ENCODE data around the gene GARIN5A.
"Not testable (repeated sequence)": the region's sequence is repeated elsewhere in the genome, so short reads cannot be mapped to it uniquely, and the experiment has no call there.

GARIN5A gene

DNA sequence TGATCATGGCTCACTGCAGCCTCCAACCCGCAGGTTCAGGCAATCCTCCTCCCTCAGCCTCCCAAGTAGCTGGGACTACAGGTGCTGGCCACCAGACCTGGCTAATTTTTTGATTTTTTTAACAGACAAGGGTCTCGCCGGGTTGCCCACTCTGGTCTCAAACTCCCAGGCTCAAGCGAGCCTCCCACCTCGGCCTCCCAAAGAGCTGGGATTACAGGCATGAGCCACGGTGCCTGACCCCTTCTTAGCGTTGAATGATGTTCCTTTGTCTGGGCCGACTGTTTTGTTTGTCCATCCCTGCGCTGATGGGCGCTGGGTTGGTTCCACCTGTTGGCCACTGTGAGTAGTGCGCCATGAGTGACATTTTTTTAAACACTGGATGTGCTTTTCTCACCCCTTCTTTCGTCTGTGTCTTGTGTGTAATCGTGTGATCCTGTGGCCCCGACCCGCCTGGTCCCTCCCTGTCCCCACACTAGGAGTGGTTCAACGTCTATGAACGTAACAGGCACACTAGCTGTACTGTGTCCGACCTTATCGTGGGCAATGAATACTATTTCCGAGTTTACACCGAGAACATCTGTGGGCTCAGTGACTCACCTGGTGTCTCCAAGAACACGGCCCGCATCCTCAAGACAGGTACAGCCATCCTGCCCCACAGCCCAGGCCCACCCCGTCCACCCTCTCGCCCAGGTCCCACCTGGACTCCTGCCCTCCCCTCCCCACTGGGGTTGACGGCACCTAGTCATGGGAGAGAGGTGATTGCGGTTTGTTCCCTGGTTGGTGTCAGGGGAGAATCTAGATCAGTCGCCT lies 15.4 kb downstream of the GARIN5A start:
- DNase-seq, result peak; percentile 49

DNA sequence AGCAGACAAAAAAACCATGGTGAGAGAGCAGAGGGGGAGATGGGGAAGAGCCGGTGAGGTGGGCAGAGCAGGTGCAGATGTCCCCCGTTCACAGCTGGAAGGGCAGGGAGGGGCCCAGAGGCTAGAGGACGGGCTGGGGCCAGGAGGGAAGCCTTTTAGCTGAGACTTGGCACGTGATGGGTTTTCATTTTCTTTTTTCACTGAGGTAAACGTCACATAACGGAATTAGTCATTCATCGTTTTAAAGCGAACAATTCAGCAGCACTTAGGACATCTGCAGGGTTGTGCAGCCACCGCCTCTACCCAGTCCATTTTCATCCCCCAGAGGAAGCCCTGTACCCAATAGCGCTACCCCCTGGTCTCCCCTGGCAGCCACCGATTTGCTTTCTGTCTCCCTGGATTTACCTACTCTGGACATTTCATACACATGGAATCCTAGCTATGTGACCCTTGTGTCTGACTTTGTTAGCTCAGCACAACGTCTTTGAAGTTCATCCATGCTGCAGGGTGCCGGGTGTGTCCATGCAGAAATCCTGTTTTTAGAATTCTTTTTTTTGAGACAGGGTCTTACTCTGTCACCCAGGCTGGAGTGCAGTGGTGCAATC lies 16.4 kb downstream of the GARIN5A start:
- DNase-seq, result no peak

DNA sequence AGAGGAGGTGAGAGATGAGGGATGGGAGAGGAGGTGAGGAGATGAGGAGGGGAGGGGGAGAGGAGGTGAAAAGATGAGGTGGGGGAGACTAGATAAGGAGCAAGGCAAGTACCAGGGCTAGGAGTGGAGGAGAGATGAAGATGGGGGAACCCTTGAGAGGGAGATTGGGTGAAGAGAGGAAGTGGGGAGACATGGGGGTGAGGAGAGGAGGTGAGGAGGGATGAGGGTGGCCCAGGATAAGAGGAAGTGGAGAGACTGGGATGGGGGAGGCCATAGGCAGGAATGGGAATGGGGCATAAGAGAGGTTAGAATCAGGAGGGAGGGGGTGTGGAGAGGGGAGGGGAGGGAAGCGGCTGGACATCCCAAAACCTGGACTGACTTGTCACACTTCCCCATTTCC lies 17.0 kb downstream of the GARIN5A start:
- no peak for DNase-seq

DNA sequence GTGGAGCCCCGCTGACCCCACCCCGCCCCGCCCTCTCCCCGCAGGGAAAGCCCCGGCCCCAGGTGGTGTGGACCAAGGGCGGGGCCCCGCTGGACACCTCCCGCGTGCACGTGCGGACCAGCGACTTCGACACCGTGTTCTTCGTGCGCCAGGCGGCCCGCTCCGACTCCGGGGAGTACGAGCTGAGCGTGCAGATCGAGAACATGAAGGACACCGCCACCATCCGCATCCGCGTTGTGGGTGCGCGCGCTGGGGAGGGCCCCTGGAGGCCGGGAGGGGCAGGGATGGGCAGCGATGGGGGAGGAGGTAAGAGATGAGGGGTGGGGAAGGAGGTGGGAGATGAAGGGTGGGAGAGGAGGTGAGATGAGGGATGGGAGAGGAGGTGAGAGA lies 17.6 kb downstream of the GARIN5A start:
- no peak for DNase-seq

DNA sequence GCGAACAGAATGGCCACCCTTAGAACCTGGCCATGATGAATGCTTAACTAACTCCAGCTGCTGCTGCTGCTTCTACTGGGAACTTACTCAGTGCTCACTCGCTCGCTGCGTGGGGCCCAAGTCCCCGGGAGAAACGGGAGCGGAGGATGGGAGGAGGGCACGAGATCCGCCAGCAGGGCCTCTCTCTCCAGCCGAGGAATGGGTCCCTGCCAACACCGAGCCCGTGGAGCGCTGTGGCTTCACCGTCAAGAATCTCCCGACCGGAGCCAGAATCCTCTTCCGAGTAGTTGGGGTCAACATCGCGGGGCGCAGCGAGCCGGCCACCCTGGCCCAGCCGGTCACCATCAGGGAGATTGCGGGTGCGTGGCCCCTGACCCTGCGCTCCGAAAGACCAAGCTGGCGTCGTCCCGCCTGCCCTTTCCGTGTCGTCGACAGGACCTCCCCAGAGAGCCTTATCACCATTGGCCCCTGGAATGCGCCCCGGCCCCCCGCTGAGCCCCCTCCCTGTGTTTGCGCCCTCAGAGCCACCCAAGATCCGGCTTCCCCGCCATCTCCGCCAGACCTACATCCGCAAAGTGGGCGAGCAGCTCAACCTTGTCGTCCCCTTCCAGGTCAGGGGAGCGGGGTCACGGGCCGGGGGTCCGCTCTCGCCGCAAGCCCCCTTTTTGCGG lies 18.1 kb downstream of the GARIN5A start:
- no peak for DNase-seq

DNA sequence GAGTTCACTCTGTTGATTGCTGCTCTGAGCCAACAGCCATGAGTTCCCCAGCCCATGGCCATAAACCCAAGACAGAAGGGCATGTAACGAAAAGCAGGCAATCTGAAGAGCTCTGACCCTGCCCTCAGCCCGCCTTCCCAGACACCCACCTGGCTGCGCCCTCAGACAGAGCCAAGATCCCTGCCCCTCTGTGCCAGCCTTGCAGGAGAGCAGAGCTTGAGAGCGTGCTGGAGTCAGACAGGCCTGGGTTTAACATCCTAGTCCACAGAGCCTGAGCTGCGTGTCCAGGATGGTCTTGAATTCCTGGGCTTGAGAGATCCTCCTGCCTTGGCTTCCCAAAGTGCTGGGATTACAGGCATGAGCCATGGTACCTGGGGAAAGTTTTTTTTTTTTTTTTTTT lies 19.3 kb downstream of the GARIN5A start:
- no peak for DNase-seq

DNA sequence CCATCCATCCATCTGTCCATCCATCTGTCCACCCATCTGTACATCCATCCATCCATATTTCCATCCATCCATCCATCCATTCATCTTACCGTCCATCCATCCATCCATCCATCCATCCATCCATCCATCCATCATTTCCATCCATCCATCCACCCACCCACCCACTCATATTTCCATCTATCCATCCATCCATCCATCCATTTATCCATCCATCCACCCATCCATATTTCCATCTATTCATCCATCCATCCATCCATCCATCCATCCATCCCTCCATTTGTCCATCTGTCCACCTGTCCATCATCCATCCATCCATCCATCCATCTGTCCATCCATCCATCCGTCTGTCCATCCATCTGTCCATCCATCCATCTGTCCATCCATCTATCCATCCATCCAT lies 20.7 kb downstream of the GARIN5A start:
- no peak for DNase-seq

DNA sequence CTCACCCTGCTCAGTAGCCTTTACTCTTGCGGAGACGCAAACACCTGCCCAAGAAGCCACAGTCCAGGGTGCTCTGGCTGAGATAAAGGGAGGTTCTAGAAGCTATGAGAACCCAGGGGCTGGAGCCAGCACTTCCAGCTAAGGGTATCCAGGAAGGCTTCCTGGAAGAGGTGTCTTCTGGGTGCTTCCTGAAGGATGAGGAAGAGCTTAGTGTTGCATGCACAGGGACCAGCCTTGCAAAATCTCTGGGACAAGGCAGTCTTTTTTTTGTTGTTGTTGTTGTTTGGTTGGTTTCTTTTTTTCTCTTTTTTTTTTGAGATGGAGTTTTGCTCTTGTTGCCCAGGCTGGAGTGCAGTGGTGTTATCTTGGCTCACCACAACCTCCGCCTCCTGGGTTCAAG lies 23.4 kb downstream of the GARIN5A start:
- no peak for DNase-seq

DNA sequence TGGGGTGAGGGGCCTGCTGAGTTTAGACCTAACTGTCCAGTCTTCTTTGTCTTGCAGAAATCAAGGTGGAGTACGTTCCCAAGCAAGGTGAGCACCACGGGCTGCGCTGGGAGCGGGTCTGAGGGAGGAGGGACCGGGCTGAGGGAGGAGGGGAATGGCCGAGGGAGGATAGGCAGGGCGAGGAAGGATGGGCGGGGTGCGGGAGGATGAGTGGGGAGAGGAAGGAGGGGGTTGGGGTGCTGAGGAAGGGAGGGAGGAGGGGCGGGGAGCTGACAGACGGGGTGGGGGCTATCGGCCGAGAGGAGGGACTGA lies 25.5 kb downstream of the GARIN5A start:
- DNase-seq, result no peak

DNA sequence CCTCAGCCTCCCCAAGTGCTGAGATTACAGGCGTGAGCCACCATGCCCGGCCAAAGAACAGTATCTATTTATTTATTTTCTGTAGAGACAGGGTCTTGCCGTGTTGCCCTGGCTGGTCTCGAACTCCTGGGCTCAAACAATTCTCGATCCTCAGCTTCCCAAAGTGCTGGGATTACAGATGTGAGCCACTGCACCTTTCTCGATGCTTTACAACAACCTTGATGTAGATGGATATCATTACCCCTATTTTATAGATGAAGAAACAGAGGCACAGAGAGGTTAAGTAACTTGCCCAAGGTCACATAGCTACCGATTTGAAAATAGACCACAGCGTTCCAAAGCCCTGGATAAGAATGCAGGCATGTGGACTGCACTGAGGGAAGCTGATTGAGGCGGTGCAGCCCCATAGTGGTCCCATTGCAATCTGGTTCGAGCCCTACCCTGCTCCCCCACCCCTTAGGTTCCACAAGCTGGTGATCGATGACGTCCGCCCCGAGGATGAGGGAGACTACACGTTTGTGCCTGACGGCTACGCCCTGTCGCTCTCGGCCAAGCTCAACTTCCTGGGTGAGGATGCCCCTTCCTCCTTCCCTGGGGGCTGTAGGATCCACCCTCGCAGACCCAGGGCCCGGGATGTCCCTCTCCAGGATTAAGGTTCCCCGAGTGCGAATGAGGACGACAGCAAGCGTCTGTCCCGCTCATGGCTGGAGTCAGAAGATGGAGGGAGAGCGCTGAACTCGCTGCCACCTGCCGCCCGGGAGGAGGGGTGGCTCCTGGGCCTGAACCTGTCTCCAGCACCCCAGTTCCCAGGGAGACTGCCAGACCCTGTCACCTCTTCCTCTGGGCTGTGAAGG lies 26.1 kb downstream of the GARIN5A start:
- DNase-seq, result no peak

DNA sequence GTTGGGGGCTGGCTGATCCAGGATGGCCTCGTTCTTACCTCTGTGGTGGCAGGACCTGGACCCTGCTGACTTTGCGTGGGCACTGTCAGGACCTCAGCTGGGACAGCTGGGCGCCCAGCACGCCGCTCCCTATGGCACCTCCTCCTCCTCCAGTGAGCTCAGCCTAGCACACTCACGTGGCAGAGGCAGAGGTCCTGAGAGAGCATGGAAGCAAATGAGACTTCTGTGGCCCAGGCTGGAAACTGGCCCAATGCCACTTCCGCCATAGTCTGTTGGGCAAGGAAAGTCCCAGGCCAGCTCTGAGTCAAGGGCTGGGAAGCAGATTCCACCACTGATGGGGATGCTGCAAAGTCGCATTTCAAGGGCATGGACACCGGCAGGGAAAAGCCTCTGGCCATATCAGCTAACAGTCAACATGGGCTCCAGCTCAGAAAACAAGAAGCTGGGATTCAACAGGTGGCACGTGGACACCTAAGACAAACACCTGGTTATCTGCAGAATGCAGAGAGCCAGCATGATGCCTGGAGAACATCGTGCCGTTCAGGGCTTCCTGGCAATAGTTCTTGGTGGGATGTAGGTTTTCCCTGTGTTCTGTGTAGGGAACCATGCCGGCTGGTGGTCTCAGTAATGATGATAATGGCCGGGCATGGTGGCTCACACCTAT lies 27.3 kb downstream of the GARIN5A start:
- no peak for DNase-seq

DNA sequence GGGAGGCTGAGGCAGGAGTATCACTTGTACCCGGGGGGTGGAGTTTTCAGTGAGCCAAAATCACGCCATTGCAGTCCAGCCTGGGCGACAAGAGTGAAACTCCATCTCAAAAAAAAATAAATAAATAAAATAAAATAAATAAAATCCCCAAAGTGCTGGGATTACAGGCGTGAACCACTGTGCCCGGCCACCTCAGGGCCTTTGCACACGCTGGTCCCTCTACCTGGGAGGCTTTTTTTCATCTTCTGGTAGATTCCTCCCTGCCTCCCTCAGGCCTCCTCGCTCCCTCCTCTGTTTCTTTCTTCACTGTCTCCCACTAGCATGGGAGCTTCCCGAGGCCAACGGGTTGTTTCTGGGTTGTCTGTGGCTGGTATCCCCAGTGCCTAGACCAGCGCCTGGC lies 28.9 kb downstream of the GARIN5A start:
- DNase-seq, result no peak

DNA sequence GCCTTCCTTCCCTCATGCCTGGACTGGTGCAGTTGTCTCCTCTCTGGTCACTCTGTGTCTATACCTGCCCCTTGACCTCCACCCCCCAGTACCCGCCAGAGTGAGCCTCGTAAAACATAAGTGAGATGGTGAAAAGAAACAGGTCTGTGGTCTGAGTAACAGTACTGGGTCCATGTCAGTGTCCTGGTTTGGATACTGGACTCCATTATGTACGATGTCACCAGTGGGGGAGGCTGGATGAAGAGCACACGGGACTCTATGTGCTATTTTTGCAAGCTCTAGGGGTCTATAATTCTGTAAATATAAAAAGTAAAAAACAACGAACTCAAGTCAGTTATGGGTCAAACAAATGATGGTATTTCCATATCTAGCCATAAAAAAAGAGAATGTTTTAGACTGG lies 29.6 kb downstream of the GARIN5A start:
- no peak for DNase-seq

DNA sequence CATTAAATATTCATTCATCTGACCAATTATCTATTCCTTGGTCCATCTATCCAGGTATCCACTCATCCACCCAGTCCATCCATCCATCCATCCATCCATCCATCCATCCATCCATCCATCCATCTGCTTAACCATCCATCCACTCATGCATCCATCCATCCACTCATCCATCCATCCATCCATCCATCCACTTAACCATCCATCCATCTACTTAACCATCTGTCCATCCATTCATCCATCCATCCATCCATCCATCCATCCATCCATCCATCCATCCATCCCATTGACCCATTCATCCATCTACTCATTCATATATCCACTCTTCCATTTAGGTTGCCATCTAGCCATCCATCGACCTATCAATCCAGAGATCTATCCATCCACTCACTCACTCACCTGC lies 32.6 kb downstream of the GARIN5A start:
- no peak for DNase-seq

DNA sequence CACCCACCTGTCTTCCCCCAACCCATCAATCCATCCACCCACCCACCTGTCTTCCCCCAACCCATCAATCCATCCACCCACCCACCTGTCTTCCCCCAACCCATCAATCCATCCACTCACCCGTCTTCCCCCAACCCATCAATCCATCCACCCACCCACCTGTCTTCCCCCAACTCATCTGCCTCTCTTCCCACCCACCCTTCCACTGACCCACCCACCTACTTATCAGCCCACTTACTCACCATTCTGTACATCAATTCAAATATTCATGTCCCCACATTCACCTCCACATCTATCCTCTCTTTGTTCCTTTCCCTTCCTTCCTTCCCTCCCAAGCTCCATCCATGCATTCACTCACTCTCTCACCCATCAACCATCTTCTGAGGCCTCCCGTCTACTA lies 37.5 kb downstream of the GARIN5A start:
- DNase-seq, result not testable (repeated sequence)

DNA sequence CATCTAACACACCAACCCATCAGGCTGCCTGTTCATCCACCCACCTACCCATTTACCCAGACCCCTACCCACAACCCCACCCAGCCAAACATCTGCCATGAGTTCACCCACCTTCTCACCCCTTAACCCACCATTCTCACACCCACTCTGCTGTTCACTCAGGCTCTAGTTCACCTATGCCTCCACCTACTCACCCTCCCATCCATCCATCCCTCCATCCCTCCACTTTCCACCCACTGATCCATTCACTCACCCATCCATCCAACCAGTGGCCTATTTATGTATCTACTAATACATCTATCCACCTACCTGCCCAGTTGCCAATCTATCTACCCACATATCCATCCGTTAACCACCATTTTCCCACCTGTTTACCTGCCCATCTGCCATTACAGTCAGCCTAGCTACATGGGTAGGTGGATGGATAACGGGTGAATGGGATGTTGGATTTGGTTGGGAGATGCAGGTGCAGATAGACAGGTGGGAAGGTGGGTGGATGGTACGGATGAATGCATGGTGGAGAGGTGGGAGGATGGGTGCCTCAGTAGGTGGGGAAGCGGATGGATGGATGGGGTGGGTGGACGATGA lies 38.7 kb downstream of the GARIN5A start:
- DNase-seq, result no peak

DNA sequence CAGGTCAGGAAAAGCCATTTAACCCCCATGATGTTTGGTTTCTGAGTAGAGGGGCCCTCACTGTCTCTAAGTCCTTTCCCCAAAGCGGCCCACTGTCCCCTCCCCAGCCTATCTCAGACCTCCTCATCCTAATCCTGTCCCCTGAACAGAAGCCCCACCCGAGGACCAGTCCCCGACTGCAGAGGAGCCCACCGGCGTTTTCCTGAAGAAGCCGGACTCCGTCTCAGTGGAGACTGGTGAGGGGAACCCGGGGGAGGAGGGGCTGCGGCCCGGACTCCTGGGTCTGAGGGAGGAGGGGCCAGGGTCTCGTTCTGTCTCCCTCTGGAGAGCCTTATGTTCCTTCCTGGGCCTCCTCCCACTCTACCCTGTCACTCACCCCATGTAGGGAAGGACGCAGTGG lies 41.0 kb downstream of the GARIN5A start:
- no peak for DNase-seq

DNA sequence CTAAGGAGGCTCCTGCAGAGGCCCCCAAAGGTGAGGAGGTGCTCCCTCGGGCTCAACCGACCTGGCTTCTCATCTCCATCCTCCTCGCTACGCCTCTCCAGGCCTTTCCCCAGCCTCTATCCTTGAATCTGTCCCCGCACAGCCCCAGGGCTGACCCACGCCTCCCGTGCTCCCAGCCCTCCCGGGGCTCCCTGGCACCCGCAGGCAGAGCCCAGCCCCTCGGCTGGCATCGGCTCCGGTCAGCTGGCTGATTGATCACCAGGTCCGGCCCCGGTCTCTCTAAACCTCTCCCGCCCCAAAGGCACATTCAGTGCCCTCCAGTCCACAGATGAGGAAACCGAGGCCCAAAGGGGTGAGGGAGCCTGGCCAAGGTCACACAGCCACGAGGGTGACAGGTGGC lies 41.4 kb downstream of the GARIN5A start:
- DNase-seq, result no peak

DNA sequence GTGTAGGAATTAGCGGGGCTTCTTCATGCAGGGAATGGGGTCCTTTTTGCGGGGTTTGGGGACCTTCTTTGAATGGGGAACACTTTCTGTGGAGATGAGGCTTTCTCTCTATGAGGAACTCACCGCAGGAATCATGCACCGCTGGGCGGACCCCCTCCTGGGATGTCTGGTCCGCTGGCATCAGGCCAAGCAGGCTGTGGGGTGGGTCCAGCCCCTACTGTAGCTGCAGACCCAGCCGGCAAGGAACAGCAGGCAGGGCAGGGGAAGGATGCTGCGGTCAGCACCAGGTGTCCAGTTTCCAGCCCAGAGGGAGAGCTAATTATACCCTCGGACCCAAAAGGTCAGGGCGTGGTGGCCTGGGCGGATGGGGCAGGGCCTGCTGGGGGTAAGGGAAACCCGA lies 42.1 kb downstream of the GARIN5A start:
- no peak for DNase-seq

DNA sequence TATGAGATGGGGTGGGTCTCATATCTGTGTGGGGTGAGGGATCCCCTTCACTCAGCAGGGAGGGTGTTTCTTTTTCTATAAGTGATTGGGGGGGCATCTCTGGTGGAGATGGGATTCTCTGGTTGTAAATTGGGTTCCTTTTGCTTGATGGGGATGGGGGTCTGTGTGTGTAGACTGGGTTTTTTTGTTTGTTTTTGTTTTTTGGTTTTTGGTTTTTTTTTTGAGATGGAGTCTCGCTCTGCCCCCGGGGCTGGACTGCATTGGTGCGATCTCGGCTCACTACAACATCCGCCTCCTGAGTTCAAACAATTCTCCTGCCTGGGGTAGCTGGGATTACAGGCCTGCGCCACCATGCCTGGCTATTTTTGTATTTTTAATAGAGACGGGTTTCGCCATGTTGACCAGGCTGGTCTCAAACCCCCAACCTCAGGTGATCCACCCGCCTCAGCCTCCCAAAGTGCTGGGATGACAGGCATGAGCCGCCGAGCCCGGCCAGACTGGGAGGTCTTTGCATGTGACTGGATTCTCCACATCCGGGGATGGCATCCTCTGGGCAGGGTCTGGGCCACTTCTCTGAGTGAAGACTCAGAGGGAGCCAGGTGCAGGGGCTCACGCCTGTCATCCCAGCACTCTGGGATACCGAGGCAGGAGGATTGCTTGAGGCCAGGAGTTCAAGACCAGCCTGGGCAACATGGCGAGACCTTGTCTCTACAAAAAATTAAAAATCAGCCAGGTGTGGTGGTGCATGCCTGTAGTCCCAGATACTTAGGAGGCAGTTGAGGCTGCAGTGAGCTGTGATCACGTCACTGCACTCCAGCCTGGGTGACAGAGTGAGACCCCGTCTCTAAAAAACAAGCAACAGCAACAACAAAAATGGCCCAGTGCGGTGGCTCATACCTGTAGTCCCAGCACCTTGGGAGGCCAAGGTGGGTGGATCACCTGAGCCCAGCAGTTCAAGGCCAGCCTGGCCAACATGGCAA lies 43.2 kb downstream of the GARIN5A start:
- no peak for DNase-seq

Data from NCI-H510A treated with DMSO at 0.1 percent for 48 hours (cell line).